ENCODE data around the gene PNLIPRP1. TPM values are rescaled to one million over a fixed set of nuclear protein-coding genes. Genes with fewer than 3 reads are reported as not detected.

The PNLIPRP1 gene
- total RNA-seq, 1 experiment from 2014 or later: not detected

- no peak overlapping the region for H3K9ac ChIP-seq (ENCODE audit: extremely low read depth, insufficient read length, low read length)
- no peak overlapping the region for H2BK20ac ChIP-seq (ENCODE audit: low read depth, low read length, poor library complexity, severe bottlenecking)
- H3K4me1 Mint-ChIP-seq: peaks cover 11 to 12% of the 10 kb centered on the region in 2 experiments
- no peaks in the 10 kb centered on the region for H3K36me3 Mint-ChIP-seq (ENCODE audit: insufficient read depth in 1 of 3, low read depth in 3 of 3)
- H3K27ac ChIP-seq (ENCODE audit: insufficient read length, low read depth, low read length): no peak overlapping the region
- no peak overlapping the region for H4K5ac ChIP-seq (ENCODE audit: insufficient read length, low read depth, low read length)
- no peak for TF ChIP-seq CTCF (conservative IDR thresholded peaks at IDR 0.05)
- no peaks in the 10 kb centered on the region for H3K79me1 ChIP-seq (ENCODE audit: insufficient read depth, low read depth, low read length, poor library complexity, severe bottlenecking)
- H3K14ac ChIP-seq (ENCODE audit: insufficient read depth, low read length): no peak overlapping the region
- H3K18ac ChIP-seq (ENCODE audit: insufficient read length, low read depth, low read length): no peak overlapping the region
- no peak overlapping the region for H3K56ac ChIP-seq (ENCODE audit: insufficient read length, low read depth, low read length)
- no peak overlapping the region for H3K4me3 Mint-ChIP-seq
- H3T11ph ChIP-seq (ENCODE audit: low read length): no peak overlapping the region
- no peaks in the 10 kb centered on the region for H3K9me3 ChIP-seq (ENCODE audit: control insufficient read depth, low read depth, low read length)
- no CpG with 5 or more reads among the region's 6 CpGs for WGBS (ENCODE audit: extremely low coverage, insufficient read length, low lambda C conversion rate)
- H3K9me3 Mint-ChIP-seq: no peaks in the 10 kb centered on the region
- peaks cover 5% of the 10 kb centered on the region for H4K20me1 ChIP-seq (ENCODE audit: control insufficient read depth, insufficient read depth, insufficient read length)
- DNase-seq: no peak
- H2BK15ac ChIP-seq (ENCODE audit: low read depth, low read length): no peak overlapping the region
- H2AFZ ChIP-seq (ENCODE audit: low read length): no peak overlapping the region
- H3K23me2 ChIP-seq (ENCODE audit: insufficient read length, low read depth, low read length, poor library complexity, severe bottlenecking): no peaks in the 10 kb centered on the region
- no peak overlapping the region for H4K91ac ChIP-seq (ENCODE audit: insufficient read length, low read depth, low read length)
- H2BK5ac ChIP-seq (ENCODE audit: insufficient read length, low read length): no peak overlapping the region
- no peaks in the 10 kb centered on the region for H3K27me3 ChIP-seq (ENCODE audit: insufficient read depth, low read length)
- no peaks in the 10 kb centered on the region for H3K79me2 ChIP-seq (ENCODE audit: insufficient read depth, low read length)
- no peak overlapping the region for H2AK5ac ChIP-seq (ENCODE audit: insufficient read length, low read length)
- no peak overlapping the region for H3K27ac Mint-ChIP-seq
- H4K8ac ChIP-seq (replicated peaks; ENCODE audit: insufficient read length, low read depth, low read length): no peak overlapping the region
- no peak overlapping the region for H2BK120ac ChIP-seq (ENCODE audit: low read depth, low read length, poor library complexity, severe bottlenecking)
- peaks cover 11% of the 10 kb centered on the region for H3K27me3 Mint-ChIP-seq (ENCODE audit: low read depth)
- no peaks in the 10 kb centered on the region for H3K4me1 ChIP-seq (ENCODE audit: insufficient read depth, low read length)
- H3K4me2 ChIP-seq (ENCODE audit: insufficient read depth, insufficient read length, low read length): no peak overlapping the region
- H2BK12ac ChIP-seq (ENCODE audit: insufficient read length, low read depth, low read length): no peak overlapping the region
- H3K4ac ChIP-seq (ENCODE audit: low read depth, low read length): no peak overlapping the region
- no peak overlapping the region for H3K23ac ChIP-seq (ENCODE audit: insufficient read length, low read depth, low read length)
Measured at GRCh38 chr10:116631871-116632295, 41.1 kb downstream of the PNLIPRP1 start.

All from H9 (cell line).